ENCODE results near the gene ZNF503. TPM values are rescaled to one million over a fixed set of nuclear protein-coding genes. Genes with fewer than 3 reads are reported as not detected.
A peak's percentile ranks its signal among the peaks of the same experiment; 100 is the strongest.

Gene ZNF503
- total RNA-seq, 1 donor from 2014 or later: 4.6 TPM

- no peak for DNase-seq (ENCODE audit: low read depth)
These were observed 29.9 kb upstream of the ZNF503 start, which contains the start of gene LRMDA for GRCh38 chr10:75431180-75432111. LRMDA (plus strand) TSS chr10:75431624.

DNA sequence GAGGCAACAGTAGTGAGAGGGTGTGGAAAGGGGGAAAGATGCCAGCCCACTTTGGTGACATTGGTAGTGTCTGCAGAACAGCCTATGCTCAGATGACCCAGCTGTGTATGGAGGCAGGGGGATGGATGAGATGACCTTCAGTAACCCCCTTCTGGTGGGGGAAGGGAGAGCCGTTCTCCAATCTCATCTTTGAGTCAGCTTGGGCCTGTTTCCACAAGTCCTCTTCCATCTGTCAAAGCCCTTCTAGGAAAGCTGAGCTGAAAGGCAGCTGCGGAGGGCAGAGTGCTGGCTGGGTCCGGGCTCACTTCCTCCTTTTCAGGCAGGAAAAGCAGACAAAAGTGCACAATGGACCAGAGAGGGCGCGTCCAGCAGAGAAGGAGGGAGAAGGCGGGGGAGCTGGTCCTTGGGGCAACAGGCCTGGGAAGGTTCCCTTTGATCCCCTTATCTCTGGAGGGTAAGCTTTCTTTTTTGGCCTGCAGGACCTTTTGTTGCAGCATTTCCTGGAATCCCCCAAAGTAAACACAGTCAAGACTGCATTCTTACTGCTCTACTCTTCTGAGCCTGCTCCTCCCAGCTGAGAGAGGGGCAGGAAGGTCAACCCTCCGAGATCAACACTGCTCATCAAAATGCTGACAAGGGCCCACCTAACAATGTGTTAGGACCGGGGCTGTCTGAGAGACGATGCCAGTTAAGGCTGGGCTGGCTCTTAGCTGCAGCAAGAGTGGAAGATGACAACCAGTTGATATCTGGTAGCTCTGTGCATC lies 28.6 kb upstream of the ZNF503 start:
- DNase-seq (ENCODE audit: low read depth): peak; percentile 68

GRCh38 chr10:75429159-75429827 lies 27.7 kb upstream of the ZNF503 start:
- no peak for DNase-seq (ENCODE audit: low read depth)

- DNase-seq (ENCODE audit: low read depth): no peak
These were observed 27.0 kb upstream of the ZNF503 start for GRCh38 chr10:75428434-75429158.

- no peak for DNase-seq (ENCODE audit: low read depth)
These were observed 26.4 kb upstream of the ZNF503 start for GRCh38 chr10:75427951-75428350.

DNA sequence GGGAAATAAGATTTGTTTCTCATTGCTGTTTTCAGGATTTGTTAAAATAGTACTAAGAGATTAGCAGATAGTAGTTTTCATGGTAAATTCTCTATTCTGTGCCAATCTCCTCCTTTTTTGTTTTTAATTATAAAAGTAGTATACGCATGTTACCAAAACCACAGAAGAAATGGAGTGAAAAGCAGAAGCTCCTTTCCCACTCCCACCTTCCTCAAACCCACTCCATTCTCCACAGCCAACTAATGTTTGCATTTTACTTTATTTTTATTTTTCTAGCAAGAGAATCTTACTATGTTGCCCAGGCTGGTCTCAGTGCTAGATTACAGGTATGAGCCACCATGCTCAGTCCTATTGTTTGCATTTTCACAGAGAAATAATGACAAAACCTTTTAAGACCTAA lies 25.3 kb upstream of the ZNF503 start:
- no peak for DNase-seq (ENCODE audit: low read depth)

DNA sequence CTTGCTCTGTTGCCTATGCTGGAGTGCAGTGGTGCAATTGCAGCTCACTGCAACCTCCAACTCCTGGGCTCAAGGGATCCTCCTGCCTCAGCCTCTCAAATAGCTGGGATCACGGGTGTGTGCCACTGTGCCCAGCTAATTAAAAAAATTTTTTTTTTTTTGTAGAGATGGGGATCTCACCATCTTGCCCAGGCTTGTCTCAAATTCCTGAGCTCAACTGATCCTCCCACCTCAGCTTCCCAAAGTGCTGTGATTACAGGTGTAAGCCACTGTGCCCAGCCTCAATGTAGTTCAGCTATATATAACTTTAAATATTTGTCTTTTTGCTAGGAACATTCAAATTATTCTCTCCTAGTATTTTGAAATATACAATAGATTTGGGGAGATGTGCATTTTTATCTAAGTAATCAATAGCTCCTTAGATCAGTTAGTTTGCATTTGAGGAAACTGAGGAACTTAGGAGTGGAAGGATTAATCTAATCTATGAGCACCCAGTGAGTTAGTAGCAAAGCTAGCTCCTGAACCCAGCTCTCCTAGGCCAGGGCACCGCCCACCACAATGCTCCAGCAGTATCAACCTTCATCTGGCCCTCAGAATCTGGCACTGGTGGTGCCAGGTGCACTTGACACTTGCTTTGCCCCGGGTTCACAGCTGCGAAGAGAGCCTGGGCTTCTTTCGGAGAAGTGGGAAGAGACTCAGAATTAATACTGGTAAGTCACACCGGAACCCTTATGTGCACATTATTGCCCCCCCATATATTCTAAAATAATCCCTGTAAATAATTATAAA lies 23.9 kb upstream of the ZNF503 start:
- no peak for DNase-seq (ENCODE audit: low read depth)

- peak; percentile 51 for DNase-seq (ENCODE audit: low read depth)
These were observed 23.0 kb upstream of the ZNF503 start for GRCh38 chr10:75424571-75424970.

GRCh38 chr10:75422913-75423312 lies 21.3 kb upstream of the ZNF503 start:
- no peak for DNase-seq (ENCODE audit: low read depth)

DNA sequence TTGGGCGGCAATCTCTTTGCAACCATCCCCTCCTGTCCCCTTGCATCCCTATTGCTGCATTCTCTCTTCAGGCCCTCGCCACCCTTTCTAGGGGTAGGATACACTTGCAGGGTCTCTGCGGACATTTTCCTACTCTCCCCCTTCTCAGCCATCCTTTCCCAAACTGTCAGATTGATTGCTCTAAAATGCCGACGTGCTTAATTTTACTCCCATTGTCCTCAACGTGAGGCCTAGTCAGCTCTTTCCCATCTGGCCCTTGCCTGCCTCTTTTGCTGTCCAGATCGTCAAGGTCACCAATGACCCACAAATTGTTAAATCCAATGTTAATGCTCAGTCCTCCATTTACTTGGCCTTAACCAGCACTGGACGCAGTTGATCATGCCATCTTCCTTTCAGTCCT lies 17.1 kb upstream of the ZNF503 start:
- DNase-seq (ENCODE audit: low read depth): no peak

GRCh38 chr10:75418293-75418692 lies 16.7 kb upstream of the ZNF503 start:
- DNase-seq (ENCODE audit: low read depth): no peak

DNA sequence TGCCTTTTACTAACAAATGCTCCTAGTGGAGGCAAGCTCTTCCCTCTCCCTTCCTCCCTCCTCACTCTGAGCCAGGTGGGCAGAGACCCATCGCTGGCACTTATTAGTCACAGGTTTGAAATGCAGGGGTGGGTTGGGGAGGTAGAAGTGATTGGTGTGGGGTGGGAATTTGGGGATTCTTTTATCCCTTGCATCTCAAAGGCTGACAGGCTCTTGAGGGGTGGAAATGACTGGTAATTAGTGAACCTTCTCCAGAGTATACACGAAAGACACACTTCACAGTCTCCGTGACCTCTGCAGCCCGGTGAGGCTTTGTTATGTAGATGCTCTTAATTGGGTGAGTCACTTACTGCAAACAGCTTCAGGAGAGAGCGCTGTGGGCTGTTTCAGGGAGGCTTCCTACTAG lies 16.0 kb upstream of the ZNF503 start:
- no peak for DNase-seq (ENCODE audit: low read depth)

GRCh38 chr10:75414527-75414926 lies 13.0 kb upstream of the ZNF503 start:
- no peak for DNase-seq (ENCODE audit: low read depth)

DNA sequence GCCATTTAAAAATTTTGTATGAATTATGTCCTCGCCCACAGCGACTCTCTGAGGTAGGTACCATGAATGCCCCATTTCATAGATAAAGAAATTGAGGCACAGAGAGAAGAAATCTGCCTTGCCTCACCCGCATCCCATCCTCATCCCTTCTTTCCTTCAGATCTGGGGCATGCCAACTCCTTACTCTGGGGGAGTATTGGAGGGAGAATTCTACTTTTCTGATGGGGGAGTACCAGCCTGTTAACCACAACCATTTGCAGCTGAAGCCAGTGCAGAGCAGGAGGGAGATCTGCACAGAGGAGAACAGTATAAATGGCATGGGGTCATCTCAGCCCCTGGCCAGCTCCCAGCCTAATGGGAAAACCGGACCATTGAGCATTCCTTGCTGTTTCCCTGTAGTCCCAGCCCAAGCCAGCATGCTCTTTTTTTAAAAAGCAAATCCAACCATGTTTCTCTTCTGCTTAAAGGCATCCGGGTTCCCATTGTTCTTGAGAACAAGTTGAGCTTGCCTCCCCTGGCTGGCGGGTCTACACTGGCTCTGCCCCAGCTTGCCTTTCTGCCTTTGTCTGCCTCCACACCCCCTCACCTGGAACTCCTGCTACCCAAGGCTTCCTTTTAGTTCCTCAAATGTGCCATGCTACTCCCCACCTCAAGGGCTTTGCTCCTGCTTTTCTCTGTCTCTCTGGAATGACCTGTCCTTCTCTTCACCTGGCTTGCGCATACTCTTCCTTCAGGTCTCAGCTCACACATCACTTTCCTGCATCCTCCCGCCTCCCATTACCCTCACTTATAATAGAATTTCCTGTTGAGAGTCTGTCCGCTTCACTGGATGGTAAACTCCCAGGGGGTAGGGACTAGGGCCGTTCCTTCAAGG lies 8.8 kb upstream of the ZNF503 start:
- no peak for DNase-seq (ENCODE audit: low read depth)

- DNase-seq (ENCODE audit: low read depth): peak; percentile 57
These were observed 7.6 kb upstream of the ZNF503 start for GRCh38 chr10:75408911-75409885.

DNA sequence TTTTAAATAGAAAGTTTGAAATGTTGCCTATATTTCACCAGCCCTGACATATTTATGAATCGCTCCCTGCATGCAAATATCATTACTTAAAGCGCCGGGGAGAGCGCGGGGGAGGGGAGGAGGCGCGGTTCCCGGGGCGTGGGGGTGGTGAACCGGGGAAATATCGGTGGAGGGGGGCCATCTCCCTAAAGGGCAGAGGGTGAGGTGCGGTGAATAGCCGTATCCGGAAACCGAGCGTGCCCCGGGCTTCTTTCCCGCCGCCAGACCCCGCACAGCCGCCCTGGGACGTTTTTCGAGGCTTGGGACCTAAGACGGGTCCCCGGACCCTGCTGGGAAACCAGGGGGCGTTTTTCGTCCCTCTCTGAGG lies 6.9 kb upstream of the ZNF503 start:
- DNase-seq (ENCODE audit: low read depth): no peak

DNA sequence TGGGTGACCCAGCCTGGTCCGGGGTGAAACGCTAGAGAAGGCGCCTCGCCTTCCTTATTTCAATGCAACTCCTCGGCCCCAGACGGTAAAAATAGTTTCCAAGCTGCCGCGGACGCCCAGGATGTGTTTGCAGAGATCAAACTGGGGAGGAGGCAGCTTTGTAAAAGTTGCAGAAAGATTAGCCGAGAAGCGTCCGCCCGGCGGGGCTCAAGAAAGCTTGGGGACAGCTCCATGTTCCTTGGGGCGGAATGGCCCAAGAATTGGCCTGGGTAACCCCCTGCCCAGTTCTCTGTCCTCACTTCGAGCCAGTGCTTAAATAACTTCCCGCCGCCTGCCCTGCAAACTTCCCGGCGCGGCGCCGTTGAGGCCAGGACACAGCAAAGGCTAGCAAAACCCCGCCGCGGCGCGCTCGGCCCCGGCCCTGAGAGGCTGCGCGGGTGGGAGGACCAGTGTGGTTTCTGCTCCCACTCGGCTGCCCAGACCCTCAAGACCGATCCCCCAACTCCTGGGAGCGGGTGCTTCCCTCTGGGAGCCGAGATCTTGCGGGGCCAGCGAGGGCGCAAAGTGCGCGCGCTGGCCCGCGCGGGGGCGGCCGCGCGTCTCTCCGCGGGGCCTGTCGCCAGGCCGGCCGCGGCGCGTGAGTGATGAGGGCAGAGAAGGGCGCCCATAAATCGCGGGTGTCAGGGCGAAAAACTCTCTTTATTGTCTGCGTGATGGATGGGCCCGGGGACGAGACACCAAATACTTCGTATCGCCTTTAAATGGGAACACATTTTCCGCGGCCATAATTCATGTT lies 6.3 kb upstream of the ZNF503 start:
- no peak for DNase-seq (ENCODE audit: low read depth)

Measured in myocyte (in vitro differentiated cells).